Measurements from ENCODE around the gene UACA. TPM values are rescaled to one million over a fixed set of nuclear protein-coding genes. Genes with fewer than 3 reads are reported as not detected.

Gene UACA
- total RNA-seq, 1 experiment from 2014 or later, result 38.0 TPM

DNA sequence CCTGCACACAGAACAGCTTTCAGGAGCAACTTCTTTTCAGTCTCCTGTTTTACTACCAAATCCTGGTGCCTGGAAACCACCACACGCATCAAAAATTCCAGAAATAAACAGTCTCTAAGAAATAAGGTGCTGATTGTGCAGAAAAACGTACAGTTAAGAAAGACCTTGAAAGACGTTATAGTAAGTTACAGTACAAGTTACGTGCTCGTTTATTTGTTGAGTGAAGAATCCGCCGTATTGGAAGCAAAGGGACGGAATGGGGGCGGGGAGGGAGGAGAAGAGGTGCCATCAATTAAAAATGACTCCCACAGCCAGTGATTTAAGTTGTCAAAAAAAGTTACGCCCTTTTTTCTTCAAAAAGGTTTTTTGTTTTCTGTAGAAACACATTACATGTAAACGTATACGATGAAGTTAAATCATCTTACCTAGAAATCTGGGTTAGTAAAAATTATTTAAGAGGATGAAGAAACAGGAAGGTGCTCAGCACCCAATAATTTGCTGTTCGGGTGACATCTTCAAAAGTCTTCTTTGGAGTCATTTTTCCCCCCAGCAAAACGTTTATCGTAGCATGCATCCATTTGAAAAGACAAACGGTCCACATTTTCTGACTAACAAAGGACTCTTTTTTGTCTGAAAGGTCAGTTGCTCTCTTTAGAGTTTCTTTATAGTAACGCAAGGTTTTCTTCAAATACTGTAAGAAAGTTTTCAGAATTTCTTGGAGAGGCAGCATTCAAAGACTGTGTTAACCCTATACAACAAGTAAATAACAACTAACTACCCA, 782 bp upstream of the UACA start:
- H3K18ac ChIP-seq (ENCODE audit: insufficient read length, low read depth, low read length), result no peak overlapping the region
- no peak for DNase-seq

More for the DNA sequence above, 782 bp upstream of the UACA start:
- H3K36me3 Mint-ChIP-seq (ENCODE audit: insufficient read depth in 1 of 3, low read depth in 3 of 3), result no peaks in the 10 kb centered on the region
- Histone ChIP-seq H2AFZ (ENCODE audit: low read length) (peak overlapping the region; percentile 89), H3K27ac (ENCODE audit: insufficient read length, low read depth, low read length) (peak overlapping the region; percentile 17), H3K56ac (ENCODE audit: insufficient read length, low read depth, low read length) (no peak overlapping the region), H2BK120ac (ENCODE audit: low read depth, low read length, poor library complexity, severe bottlenecking) (peak overlapping the region; percentile 51), H2AK5ac (ENCODE audit: insufficient read length, low read length) (no peak overlapping the region), H3K4me2 (ENCODE audit: insufficient read depth, insufficient read length, low read length) (peak overlapping the region; percentile 90), H4K20me1 (ENCODE audit: control insufficient read depth, insufficient read depth, insufficient read length) (no peaks in the 10 kb centered on the region), H2BK15ac (ENCODE audit: low read depth, low read length) (no peak overlapping the region), H3K23ac (ENCODE audit: insufficient read length, low read depth, low read length) (no peak overlapping the region), H3T11ph (ENCODE audit: low read length) (no peak overlapping the region), H4K8ac (replicated peaks; ENCODE audit: insufficient read length, low read depth, low read length) (no peak overlapping the region), H3K9me3 (ENCODE audit: control insufficient read depth, low read depth, low read length) (no peaks in the 10 kb centered on the region), H4K5ac (ENCODE audit: insufficient read length, low read depth, low read length) (no peak overlapping the region), H3K14ac (ENCODE audit: insufficient read depth, low read length) (no peak overlapping the region), H2BK12ac (ENCODE audit: insufficient read length, low read depth, low read length) (no peak overlapping the region), H2BK5ac (ENCODE audit: insufficient read length, low read length) (no peak overlapping the region), H3K79me1 (ENCODE audit: insufficient read depth, low read depth, low read length, poor library complexity, severe bottlenecking) (no peaks in the 10 kb centered on the region), H3K27me3 (ENCODE audit: insufficient read depth, low read length) (no peaks in the 10 kb centered on the region), H3K4ac (ENCODE audit: low read depth, low read length) (no peak overlapping the region), H3K79me2 (ENCODE audit: insufficient read depth, low read length) (no peaks in the 10 kb centered on the region), H2BK20ac (ENCODE audit: low read depth, low read length, poor library complexity, severe bottlenecking) (no peak overlapping the region), H3K4me1 (ENCODE audit: insufficient read depth, low read length) (no peaks in the 10 kb centered on the region), H3K9ac (ENCODE audit: extremely low read depth, insufficient read length, low read length) (peak overlapping the region; percentile 30), H3K23me2 (ENCODE audit: insufficient read length, low read depth, low read length, poor library complexity, severe bottlenecking) (no peaks in the 10 kb centered on the region), H4K91ac (ENCODE audit: insufficient read length, low read depth, low read length) (no peak overlapping the region)
- H3K27me3 Mint-ChIP-seq (ENCODE audit: low read depth), result no peaks in the 10 kb centered on the region
- no CpG with 5 or more reads among the region's 17 CpGs for WGBS (ENCODE audit: extremely low coverage, insufficient read length, low lambda C conversion rate)
- no peaks in the 10 kb centered on the region for H3K9me3 Mint-ChIP-seq
- TF ChIP-seq, protein P1, sequence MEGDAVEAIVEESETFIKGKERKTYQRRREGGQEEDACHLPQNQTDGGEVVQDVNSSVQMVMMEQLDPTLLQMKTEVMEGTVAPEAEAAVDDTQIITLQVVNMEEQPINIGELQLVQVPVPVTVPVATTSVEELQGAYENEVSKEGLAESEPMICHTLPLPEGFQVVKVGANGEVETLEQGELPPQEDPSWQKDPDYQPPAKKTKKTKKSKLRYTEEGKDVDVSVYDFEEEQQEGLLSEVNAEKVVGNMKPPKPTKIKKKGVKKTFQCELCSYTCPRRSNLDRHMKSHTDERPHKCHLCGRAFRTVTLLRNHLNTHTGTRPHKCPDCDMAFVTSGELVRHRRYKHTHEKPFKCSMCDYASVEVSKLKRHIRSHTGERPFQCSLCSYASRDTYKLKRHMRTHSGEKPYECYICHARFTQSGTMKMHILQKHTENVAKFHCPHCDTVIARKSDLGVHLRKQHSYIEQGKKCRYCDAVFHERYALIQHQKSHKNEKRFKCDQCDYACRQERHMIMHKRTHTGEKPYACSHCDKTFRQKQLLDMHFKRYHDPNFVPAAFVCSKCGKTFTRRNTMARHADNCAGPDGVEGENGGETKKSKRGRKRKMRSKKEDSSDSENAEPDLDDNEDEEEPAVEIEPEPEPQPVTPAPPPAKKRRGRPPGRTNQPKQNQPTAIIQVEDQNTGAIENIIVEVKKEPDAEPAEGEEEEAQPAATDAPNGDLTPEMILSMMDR (conservative IDR thresholded peaks at IDR 0.05), result no peak
- H3K27ac Mint-ChIP-seq, result peak overlapping the region; percentile 7 to 90 (median 87); a peak in 5 of 7 replicates
- peaks cover 24 to 29% of the 10 kb centered on the region in 2 experiments for H3K4me1 Mint-ChIP-seq
- peak overlapping the region; percentile 89 to 91 for H3K4me3 Mint-ChIP-seq

Measured in H9 (cell line).